Femur (tissue), 1 donor: ENCODE results near the gene PPP2R2D.

Source experiments
- DNase-seq: peaks from one replicate; pipeline ENCODE4 v3.0.0-alpha.2; 2017

PPP2R2D gene

DNA sequence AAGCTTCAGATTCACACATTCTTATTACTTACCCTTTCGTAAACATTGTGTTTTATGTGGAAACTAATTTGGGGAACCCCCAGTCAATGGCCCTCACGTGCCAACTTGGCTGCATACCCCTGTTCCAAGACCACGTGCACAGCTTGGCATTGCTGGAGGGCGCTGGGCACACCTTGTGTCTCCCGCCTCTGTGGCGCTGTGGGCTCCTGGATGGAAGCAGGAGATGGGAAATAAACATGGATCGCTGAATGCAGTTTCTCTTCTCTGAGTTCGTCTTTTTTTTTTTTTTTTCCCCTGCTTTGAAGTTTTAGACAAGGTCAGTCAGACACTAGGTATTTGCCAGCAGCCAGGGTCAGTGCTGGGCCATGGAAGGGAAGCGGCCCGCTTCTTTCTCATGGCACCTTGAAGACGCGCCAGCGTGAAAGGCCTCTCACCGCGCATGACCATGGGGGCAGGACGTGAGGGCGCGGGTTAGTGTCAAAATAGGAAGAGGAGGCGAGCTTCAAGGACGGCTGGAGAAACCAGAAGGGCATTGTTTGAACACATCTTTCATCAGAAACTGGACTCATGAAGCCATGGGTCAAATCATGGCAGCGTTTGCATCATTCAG lies 53.7 kb downstream of the PPP2R2D start:
- DNase-seq = no peak

DNA sequence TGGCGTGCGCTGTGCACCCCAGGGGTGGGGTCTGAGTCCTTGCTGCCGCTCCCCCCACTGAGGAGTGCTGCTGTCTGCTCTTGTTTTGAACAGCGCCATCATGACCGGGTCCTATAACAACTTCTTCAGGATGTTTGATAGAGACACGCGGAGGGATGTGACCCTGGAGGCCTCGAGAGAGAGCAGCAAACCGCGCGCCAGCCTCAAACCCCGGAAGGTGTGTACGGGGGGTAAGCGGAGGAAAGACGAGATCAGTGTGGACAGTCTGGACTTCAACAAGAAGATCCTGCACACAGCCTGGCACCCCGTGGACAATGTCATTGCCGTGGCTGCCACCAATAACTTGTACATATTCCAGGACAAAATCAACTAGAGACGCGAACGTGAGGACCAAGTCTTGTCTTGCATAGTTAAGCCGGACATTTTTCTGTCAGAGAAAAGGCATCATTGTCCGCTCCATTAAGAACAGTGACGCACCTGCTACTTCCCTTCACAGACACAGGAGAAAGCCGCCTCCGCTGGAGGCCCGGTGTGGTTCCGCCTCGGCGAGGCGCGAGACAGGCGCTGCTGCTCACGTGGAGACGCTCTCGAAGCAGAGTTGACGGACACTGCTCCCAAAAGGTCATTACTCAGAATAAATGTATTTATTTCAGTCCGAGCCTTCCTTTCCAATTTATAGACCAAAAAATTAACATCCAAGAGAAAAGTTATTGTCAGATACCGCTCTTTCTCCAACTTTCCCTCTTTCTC lies 55.0 kb downstream of the PPP2R2D start:
- no peak for DNase-seq

DNA sequence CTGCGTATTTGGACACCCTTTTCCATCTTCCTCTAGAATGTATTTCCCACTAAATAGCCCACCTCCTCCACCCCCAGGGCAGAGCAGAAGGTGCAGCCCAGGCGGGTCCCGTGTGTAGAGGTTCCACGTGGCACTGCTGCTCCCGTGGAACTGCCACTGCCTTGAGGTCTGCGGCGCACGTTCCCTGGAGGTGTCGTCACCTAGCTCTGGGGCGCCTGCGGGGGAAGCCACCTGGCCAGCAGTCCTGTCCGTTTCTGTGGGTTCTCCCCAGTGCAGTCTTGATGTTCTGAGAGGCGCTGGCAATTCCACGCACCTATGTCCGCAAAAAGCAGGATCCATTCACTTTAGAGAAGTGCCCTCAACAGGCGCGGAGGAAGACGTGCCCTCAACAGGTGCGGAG lies 59.0 kb downstream of the PPP2R2D start:
- DNase-seq = no peak

- DNase-seq = no peak
These were observed 59.8 kb downstream of the PPP2R2D start for GRCh38 chr10:131960631-131961046.

DNA sequence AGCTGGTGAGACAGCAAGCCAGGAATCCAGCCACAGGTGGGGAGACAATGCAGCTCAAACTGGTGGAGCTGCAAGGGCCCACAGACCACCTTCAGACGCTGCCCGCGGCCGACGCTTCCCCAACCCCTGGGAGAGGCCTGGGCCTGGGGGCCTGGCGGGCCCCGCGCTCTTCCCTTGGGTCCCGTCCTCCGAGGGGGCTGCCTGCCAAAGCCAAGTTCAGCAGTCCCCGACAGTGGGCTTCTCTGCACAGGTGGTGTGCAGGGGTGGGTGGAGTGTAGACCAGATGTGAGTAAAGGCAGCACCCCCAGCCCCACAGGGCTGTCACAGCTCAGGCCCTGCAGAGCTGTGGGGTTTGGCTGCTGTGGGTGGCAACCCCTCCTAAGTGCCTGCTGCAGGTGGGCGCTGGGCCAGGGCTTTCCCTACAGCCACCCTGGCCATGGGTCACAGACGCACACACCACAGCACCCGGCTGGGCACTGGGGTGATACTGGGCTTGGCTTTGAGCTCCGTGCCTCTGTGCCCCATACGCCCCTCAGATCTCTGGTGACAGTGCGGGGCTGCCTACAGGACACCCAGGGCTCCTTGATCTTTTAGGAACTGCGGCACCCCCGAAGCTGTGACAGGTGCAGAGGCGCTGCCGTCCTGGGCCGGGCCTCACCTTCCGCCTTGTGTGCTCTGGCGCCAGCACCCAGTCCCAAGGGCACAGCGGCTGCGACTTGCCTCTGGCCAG lies 60.4 kb downstream of the PPP2R2D start:
- DNase-seq = no peak

- DNase-seq = no peak
These were observed 61.2 kb downstream of the PPP2R2D start for GRCh38 chr10:131961777-131962662.

- DNase-seq = no peak
These were observed 62.5 kb downstream of the PPP2R2D start for GRCh38 chr10:131963350-131963749.

DNA sequence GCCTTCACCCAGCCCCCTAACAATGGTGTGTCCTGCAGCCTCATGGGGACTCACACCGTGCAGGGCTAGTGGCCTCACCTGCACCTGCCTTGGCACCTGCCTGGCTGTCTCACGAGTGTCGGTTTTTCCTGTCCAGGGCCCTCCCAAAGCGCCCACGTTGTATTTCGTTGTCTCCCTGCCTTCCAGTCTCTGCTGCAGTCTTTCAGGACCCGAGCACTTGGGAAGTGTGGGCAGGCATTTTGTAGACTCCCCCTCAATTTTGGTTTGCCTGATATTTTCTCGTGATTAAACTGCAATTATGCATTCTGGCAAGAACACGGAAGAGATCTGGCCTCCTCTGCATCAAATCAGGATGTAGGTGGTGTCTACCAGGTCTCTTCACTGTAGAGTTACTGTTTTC lies 63.0 kb downstream of the PPP2R2D start:
- DNase-seq = no peak

GRCh38 chr10:131964298-131964697 lies 63.5 kb downstream of the PPP2R2D start:
- DNase-seq = no peak

- DNase-seq = no peak
These were observed 68.1 kb downstream of the PPP2R2D start for GRCh38 chr10:131968949-131969348.

DNA sequence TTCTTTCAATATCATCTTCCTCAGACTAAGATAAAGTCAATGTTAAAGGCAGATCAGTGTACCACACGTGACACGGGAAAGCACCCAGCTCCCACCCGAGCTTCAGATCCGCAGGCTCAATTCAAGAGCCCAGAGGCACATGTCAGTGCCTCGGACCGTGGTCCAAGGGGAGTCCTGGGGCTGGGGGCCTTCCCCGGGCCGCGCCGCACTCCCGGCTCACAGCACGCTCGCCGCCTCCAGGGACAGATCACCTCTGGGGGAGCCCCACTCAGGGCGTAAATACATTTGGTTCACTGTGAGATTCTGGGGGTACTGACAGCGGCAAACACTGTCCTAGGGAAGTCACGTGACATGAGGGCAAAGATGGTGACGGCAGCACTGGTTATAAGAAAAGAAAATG lies 70.1 kb downstream of the PPP2R2D start:
- no peak for DNase-seq

DNA sequence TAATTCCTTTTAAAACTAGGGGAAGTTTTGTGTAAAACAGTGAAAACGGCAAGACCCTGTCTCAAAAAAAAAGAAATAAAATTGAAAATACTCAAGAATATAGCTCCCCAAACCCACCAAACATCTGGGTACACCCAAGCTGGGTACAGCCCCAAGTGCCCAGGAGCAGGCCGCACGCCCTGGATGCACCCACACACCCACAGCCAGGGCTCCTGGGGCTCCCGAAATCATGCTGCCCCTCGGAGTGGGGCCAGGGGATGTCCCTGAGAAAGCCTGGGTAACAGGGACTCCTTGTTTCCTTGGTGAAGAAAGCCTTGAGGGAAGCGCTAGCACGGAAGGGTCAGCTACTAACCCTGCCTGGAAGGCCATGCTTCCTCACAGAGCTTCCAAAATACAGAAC lies 70.8 kb downstream of the PPP2R2D start:
- DNase-seq = no peak

DNA sequence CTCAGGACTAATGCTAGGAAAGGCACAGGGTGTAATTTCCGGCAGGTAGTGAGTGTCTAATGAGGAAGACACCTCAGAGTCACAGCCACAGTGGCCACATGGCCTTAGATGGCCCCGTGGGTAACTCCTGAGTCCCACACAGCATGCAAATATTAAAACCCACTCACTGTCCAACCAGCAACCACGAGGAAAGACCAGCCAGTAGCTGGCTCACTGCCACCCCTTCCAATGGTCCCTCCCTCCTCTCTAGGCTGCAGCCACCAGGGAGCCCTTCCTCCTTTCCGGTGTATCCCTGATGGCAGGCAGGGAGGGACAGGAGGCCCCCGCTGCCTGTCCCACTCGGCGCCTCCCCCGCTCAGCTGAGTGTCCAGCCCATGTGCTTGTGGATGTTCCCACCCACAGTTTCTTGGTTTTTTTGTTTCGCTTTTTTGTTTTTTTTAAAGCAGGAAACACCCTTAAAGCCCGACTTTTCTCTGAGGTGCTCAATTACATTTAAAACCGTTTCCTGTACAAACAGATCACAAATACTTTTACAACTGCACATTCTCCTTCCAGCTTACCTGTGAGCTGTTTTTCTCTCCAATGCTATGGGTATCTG lies 71.8 kb downstream of the PPP2R2D start:
- peak; percentile 65 for DNase-seq

DNA sequence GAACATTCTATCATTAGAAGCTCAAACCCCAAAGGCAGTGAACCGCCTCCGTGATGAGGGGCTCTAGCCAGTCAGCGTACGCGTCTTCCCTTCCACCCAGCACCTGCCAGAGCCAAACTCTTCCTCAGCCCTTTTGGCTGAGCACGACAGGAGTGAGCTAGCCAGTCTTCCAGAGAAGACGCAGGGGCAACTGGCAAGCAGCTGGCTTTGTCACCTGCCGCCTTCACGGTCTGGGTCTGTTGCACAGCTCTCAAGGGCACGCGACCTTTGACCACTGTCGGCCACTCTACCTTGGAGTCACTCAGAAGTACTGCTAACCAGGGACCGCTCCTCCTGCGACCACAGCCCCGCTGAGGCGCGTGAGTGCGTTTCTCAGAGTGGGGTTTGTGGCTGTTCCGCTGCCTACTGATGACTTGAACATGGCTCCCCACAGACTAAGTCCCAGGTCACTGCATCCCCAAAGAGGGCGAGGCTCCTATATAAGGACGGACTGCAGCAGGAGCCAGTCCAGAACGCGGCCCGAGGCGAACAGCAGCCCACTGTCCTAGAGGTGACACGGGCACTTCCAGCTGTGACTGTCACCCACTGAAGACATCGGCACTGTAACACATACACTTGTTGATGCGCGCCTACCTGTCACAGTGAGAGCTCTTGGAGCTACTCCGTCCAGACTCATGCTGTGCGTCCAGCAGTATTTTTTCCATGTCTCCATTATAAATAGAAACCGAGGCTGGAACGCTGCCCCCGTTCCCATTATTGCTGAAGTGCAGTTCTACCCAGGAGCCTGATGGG lies 72.5 kb downstream of the PPP2R2D start:
- no peak for DNase-seq

DNA sequence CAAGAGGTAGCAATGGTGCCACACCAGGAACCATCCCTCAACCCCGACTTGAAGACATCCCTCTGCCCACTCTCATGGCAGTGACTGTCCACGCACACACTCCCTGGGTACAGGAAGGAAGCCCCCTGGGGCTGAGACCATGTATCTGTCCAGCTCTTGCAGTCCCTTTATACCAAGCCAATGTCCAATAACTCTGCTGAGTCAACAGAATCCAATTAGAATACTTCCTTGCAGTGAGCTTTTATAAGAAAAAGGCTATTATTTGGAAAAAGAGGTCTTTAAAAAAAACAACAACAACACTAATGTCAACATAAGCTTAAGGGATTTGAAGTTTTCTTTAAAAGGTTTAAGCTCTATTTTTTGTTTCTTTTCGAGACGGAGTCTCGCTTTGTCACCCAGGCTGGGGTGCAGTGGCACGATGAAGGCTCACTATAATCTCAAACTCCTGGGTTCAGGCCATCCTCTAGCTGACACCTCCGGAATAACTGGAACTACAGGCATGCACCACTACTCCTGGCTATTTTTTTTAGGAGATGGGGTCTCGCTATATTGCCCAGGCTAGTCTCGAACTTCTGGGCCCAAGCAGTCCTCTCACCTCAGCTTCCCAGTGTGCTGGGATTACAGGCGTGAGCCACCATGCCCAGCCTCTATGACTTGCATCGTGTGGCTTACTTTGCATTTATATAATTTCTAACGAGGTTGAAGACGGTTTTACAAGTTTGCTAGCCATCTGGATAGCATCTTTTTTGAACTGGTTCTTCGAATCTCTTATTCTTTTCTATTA lies 73.4 kb downstream of the PPP2R2D start:
- no peak for DNase-seq

GRCh38 chr10:131975003-131975402 lies 74.2 kb downstream of the PPP2R2D start:
- DNase-seq = no peak

- DNase-seq = no peak
These were observed 75.0 kb downstream of the PPP2R2D start for GRCh38 chr10:131975796-131976195.

DNA sequence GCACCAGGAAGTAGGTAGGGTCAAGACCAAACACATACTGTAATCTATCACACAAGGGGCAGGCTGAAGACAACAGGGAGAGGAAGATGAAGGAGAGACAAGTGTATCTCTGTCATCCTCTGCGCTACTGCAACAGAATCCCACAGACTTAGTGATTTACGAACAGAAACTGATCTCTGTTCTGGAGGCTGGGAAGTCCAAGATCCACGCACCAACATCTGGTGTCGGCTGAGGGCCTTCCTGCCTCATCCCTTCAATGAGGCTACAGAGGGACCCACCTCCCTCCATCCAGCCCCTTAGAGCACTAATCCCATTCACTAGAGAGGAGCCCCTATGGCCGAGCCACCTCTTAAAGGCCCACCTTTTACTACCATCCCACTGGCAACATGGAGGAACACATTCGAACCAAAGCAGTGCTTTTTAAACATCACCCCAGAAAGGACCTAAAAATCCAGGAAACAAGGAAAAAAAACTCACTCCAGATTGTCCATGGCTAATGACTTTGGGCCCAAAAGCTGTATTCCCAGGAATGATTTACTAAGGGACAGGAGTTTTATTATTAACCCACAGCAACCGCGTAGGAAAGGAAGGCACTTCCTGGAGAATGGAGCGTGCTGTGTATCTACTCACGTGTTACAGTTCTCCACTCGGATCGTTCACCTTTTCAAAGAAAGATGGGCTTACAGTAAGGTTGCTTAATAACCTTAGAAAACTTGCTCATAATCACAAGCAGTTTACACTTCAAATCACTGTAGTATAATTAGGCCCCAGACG lies 76.7 kb downstream of the PPP2R2D start:
- DNase-seq = no peak

DNA sequence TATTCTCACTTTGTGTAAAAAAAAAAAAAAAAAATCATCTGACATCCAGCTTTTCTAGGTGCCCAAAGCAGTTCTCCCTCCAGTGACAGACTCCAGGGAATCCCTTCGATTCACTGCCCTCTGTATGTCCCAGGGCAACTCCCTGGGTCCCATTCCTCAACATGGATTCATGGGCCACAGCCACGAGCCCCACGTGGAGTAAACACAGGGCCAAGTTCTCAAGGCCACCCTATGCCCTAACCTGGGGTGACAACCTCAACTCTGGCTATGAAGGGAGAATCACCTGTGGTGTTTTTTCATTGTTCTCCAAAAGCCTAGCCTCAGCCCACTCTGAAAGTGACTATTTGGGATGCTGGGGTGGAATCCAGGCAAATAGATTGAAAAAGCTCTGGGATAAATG lies 77.6 kb downstream of the PPP2R2D start:
- DNase-seq = no peak

DNA sequence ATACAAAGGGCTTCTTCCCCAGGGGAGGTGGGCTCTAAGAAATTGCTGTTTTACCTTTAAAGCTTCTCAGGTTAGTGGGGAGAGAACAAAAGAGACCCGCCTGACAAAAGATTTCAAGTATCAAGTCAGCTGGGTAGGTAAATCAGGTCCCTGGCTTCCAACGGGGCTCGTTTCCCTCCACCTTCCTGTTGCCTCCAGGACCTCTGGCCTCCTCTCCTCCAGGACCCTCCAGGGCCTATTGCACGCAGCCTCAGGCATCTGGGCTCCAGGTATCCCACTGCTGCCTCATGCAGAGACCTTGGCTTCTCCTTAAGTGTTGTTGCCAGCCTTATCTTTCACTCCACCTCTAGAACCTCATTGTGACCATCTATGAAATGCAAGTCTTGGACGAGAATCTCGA lies 78.0 kb downstream of the PPP2R2D start:
- DNase-seq = no peak
